Pericardium fibroblast (primary cell): ENCODE results near the gene SYCP2. TPM values are rescaled to one million over a fixed set of nuclear protein-coding genes. Genes with fewer than 3 reads are reported as not detected.

ENCODE experiments used
- total RNA-seq: library from RNA; depleted of rRNA; stranded (reverse); fragments of >200 nt; gene quantifications from 2 replicates; pipeline ENCODE4 v1.2.3, GENCODE V29; 2015

Gene SYCP2, protein sequence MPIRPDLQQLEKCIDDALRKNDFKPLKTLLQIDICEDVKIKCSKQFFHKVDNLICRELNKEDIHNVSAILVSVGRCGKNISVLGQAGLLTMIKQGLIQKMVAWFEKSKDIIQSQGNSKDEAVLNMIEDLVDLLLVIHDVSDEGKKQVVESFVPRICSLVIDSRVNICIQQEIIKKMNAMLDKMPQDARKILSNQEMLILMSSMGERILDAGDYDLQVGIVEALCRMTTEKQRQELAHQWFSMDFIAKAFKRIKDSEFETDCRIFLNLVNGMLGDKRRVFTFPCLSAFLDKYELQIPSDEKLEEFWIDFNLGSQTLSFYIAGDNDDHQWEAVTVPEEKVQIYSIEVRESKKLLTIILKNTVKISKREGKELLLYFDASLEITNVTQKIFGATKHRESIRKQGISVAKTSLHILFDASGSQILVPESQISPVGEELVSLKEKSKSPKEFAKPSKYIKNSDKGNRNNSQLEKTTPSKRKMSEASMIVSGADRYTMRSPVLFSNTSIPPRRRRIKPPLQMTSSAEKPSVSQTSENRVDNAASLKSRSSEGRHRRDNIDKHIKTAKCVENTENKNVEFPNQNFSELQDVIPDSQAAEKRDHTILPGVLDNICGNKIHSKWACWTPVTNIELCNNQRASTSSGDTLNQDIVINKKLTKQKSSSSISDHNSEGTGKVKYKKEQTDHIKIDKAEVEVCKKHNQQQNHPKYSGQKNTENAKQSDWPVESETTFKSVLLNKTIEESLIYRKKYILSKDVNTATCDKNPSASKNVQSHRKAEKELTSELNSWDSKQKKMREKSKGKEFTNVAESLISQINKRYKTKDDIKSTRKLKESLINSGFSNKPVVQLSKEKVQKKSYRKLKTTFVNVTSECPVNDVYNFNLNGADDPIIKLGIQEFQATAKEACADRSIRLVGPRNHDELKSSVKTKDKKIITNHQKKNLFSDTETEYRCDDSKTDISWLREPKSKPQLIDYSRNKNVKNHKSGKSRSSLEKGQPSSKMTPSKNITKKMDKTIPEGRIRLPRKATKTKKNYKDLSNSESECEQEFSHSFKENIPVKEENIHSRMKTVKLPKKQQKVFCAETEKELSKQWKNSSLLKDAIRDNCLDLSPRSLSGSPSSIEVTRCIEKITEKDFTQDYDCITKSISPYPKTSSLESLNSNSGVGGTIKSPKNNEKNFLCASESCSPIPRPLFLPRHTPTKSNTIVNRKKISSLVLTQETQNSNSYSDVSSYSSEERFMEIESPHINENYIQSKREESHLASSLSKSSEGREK (N-terminal part only)
- 0.47 TPM in 1 of 2 replicates, not detected in the other for total RNA-seq

DNA sequence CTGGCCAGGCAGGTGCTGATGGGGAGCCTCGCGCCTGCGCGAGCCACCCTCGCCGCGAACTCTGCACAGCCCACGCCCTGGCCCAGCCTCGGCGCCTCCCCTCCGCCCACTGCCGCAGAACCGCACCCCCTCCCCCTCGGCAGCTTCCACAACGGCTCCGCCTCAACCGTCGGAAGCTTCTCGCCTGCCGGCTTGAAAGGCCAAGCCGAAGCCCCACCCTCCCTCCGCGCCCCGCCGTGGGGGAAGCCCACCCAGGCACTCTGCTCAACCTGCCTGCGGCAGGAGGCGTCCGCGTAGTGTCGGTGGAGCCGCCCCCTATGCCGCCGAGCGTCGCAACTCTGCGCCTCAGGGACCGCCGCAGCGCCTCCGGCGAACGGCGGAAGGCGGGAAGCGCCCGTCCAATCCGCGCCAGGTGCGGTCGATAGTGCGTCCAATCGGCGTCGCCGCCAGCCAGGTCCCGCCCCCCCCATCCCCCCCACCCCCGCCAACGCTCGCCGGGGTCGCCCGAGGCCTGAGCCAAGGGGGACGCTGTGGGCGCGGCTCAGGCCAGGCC is at the start of gene SYCP2:
Gene SYCP2 (minus strand): TSS at position 342 of the 553 bp plus-strand sequence. CDS start 11,224 bp downstream, outside the sequence.

DNA sequence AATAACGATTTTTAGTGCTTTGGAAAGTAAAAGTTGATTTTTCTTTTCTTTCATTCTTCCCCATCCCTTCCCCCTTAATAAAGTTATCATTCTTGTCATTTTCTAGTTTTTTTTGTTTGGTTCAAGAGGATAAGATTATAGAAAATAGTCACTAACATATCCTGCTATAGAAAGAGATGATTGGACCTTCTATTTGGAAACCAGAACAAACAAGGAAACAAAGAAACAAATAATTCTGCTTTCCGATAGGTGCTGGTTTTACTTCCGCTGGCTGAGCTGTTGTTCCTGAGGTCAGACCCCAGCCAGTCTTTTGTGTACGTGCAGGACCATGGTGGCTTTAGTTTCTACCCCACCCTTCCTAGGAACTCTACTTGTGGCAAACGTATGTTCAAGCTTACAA is 24.7 kb upstream of the SYCP2 start, which contains the start of gene CDH26:
Gene CDH26 (plus strand): TSS at position 301 of the 400 bp plus-strand sequence. CDS start 304 bp downstream, outside the sequence.

DNA sequence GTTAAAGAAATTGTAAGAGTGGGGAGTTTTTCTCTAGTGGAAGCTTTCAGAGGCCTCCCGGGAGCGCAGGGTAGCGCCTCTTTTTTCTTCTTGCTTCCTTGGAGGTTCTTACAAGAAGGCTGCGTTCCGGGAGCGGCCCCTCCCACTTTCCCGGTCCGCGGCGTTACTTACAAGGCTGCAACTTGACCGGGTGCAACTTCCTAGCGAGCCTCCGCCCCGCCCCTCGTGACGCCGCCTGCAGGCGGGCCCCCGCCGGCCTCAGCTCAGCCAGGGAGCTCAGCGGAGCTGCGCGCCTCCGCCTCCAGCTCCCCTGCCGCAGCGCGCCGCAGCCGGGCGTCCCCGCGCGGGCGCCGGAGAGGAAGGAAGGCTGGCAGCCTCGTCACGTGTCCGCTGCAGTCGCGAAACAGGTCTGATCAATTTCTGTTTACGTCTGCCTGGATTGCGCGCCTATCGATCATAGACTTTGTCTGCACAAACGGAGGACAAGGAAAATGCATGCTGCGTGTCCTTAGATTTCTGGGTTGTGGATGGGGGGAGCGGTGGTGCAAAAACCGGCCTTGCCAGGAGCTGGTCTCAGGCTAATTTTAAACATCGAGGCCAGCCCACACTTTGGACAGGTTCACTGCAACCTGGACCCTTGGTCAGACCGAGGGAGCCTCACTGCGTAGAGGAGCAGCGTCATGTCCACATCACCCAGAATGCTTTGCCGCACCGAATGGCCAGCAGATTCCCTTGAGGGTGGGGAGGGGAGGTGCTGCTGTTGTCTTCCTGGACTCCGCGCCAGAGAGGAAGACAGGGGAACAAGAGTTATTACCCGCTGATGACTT is 6.9 kb upstream of the SYCP2 start, which contains the start of the genes FAM217B and PPP1R3D:
Gene FAM217B (plus strand): TSS at position 261 of the 827 bp plus-strand sequence. CDS start 3,555 bp downstream, outside the sequence.
Gene PPP1R3D (minus strand): TSS at position 177 of the 827 bp plus-strand sequence. CDS start 374 bp downstream, outside the sequence.

Other genes with a start within 250 kb of the SYCP2 start
- 5.1 and 6.0 TPM in 2 replicates for gene PPP1R3D, start 6.7 kb upstream of the SYCP2 start, total RNA-seq
- 4.8 and 6.1 TPM in 2 replicates for gene FAM217B, start 6.8 kb upstream of the SYCP2 start, total RNA-seq
- gene CDH26, start 24.8 kb upstream of the SYCP2 start, total RNA-seq, result not detected in 2 replicates